ENCODE results near the gene IQGAP2. TPM values are rescaled to one million over a fixed set of nuclear protein-coding genes. Genes with fewer than 3 reads are reported as not detected.

Gene IQGAP2
- total and polyA plus RNA-seq, 2 of the 8 experiments (the other 6 are each of a cell fraction or from before 2014, with no cell fraction given), result 19.7 to 66.0 TPM

DNA sequence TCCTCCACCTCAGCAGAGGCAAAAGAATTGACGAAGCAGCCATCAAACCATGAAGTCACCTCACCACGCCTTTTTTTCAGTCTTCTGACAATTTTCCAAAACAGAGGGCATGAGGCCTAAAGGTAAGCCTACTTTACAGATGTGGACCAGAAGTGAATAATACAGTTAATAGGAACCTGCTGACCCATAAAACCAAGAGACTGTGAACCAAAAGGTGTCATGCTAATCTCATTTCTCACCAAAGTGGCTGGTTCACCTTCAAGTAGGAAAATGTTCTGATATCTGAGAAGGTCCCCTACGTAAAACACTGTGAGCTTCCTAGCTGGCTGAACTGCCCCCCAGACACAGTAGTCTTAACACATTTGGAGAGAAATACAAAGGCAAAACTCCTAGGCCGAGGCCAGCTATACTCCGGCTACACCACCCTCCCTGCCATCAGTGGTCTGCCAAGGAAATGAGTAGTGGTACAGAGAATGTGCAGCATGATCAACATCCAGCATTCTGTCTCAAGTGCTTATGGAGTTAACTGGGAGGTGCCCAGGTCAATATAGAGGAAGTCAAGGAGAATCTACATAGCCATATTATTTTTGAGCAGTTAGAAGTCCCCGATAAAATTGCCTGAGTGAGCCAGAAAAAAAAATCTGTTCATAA is 239.4 kb downstream of the IQGAP2 start (continued):
- TF ChIP-seq, protein P1, sequence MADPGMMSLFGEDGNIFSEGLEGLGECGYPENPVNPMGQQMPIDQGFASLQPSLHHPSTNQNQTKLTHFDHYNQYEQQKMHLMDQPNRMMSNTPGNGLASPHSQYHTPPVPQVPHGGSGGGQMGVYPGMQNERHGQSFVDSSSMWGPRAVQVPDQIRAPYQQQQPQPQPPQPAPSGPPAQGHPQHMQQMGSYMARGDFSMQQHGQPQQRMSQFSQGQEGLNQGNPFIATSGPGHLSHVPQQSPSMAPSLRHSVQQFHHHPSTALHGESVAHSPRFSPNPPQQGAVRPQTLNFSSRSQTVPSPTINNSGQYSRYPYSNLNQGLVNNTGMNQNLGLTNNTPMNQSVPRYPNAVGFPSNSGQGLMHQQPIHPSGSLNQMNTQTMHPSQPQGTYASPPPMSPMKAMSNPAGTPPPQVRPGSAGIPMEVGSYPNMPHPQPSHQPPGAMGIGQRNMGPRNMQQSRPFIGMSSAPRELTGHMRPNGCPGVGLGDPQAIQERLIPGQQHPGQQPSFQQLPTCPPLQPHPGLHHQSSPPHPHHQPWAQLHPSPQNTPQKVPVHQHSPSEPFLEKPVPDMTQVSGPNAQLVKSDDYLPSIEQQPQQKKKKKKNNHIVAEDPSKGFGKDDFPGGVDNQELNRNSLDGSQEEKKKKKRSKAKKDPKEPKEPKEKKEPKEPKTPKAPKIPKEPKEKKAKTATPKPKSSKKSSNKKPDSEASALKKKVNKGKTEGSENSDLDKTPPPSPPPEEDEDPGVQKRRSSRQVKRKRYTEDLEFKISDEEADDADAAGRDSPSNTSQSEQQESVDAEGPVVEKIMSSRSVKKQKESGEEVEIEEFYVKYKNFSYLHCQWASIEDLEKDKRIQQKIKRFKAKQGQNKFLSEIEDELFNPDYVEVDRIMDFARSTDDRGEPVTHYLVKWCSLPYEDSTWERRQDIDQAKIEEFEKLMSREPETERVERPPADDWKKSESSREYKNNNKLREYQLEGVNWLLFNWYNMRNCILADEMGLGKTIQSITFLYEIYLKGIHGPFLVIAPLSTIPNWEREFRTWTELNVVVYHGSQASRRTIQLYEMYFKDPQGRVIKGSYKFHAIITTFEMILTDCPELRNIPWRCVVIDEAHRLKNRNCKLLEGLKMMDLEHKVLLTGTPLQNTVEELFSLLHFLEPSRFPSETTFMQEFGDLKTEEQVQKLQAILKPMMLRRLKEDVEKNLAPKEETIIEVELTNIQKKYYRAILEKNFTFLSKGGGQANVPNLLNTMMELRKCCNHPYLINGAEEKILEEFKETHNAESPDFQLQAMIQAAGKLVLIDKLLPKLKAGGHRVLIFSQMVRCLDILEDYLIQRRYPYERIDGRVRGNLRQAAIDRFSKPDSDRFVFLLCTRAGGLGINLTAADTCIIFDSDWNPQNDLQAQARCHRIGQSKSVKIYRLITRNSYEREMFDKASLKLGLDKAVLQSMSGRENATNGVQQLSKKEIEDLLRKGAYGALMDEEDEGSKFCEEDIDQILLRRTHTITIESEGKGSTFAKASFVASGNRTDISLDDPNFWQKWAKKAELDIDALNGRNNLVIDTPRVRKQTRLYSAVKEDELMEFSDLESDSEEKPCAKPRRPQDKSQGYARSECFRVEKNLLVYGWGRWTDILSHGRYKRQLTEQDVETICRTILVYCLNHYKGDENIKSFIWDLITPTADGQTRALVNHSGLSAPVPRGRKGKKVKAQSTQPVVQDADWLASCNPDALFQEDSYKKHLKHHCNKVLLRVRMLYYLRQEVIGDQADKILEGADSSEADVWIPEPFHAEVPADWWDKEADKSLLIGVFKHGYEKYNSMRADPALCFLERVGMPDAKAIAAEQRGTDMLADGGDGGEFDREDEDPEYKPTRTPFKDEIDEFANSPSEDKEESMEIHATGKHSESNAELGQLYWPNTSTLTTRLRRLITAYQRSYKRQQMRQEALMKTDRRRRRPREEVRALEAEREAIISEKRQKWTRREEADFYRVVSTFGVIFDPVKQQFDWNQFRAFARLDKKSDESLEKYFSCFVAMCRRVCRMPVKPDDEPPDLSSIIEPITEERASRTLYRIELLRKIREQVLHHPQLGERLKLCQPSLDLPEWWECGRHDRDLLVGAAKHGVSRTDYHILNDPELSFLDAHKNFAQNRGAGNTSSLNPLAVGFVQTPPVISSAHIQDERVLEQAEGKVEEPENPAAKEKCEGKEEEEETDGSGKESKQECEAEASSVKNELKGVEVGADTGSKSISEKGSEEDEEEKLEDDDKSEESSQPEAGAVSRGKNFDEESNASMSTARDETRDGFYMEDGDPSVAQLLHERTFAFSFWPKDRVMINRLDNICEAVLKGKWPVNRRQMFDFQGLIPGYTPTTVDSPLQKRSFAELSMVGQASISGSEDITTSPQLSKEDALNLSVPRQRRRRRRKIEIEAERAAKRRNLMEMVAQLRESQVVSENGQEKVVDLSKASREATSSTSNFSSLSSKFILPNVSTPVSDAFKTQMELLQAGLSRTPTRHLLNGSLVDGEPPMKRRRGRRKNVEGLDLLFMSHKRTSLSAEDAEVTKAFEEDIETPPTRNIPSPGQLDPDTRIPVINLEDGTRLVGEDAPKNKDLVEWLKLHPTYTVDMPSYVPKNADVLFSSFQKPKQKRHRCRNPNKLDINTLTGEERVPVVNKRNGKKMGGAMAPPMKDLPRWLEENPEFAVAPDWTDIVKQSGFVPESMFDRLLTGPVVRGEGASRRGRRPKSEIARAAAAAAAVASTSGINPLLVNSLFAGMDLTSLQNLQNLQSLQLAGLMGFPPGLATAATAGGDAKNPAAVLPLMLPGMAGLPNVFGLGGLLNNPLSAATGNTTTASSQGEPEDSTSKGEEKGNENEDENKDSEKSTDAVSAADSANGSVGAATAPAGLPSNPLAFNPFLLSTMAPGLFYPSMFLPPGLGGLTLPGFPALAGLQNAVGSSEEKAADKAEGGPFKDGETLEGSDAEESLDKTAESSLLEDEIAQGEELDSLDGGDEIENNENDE (IDR thresholded peaks at IDR 0.05; ENCODE audit: insufficient replicate concordance, low read length), result no peak
- no peak for TF ChIP-seq NRF1 (IDR thresholded peaks at IDR 0.05; ENCODE audit: low read depth, low read length)
- TF ChIP-seq ASH2L (IDR thresholded peaks at IDR 0.05; ENCODE audit: low read length), result no peak
- no peak for TF ChIP-seq SP2 (IDR thresholded peaks at IDR 0.05; ENCODE audit: low read length)
- no peak for TF ChIP-seq BRCA1 (IDR thresholded peaks at IDR 0.05; ENCODE audit: low read depth, low read length)
- no peak for TF ChIP-seq YY1 (IDR thresholded peaks at IDR 0.05; ENCODE audit: low read depth, low read length)
- TF ChIP-seq TAF1 (IDR thresholded peaks at IDR 0.05; ENCODE audit: low read depth, low read length), result no peak
- TF ChIP-seq POLR2A (IDR thresholded peaks at IDR 0.05; ENCODE audit: control extremely low read depth in 1 of 2, low read depth in 2 of 2, low read length in 2 of 2), result no peak
- TF ChIP-seq CHD1 (IDR thresholded peaks at IDR 0.05; ENCODE audit: low read depth, low read length), result no peak

All from H1 (cell line).